B cell (primary cell): ENCODE data around the gene HSPA12B. TPM values are rescaled to one million over a fixed set of nuclear protein-coding genes. Genes with fewer than 3 reads are reported as not detected.

ENCODE experiments used
- ATAC-seq: fragments of 200-7000 bp; cut with Tn5 transposase; one replicate; pipeline ENCODE4 v1.10.0; 2021; ENCODE audit warnings: low read depth, mild to moderate bottlenecking, moderate number of reproducible peaks, moderate library complexity
- CTCF ChIA-PET: fragments of 350-600 bp; sonication (Branson Sonifier 250); formaldehyde crosslinking; loops from one replicate; lab custom pipeline; 2021; ENCODE audit warnings: antibody characterized with exemption, inconsistent platforms; lab: Charles Lee
- POLR2A ChIA-PET: fragments of 350-600 bp; sonication (Branson Sonifier 250); formaldehyde crosslinking; loops from one replicate; lab custom pipeline; 2021; ENCODE audit warnings: antibody characterized with exemption; lab: Charles Lee
- DNase-seq: peaks from one replicate; pipeline ENCODE4 v3.0.0; 2013
- H2AFZ ChIP-seq: 2 replicates; pipeline ENCODE4 v1.6.1; 2012; ENCODE audit warnings: mild to moderate bottlenecking, low read depth, low read length; ENCODE audit not compliant: insufficient read depth, poor library complexity, severe bottlenecking
- H3K27ac ChIP-seq, 2 donors: 1 replicate in 1 of 2; 2 replicates in 1 of 2; pipeline ENCODE4 v1.5.1; 2012 to 2013; ENCODE audit warnings: low read length in 2 of 2, mild to moderate bottlenecking in 2 of 2, moderate library complexity in 1 of 2
- H3K27me3 ChIP-seq, 4 experiments: fragments of 200-600 bp in 1 of 4; sonication (generic) in 1 of 4; replicated peaks in 1 of 4; 1 replicate in 2 of 4; 2 replicates in 2 of 4; pipeline versions ENCODE4 v1.6.1 to v1.7.0; 2013 to 2016; ENCODE audit warnings: low read length in 3 of 4, mild to moderate bottlenecking in 2 of 4, mixed read lengths in 1 of 4, moderate library complexity in 1 of 4; ENCODE audit not compliant: insufficient read depth in 4 of 4, control insufficient read depth in 3 of 4; ENCODE audit errors: control extremely low read depth in 1 of 4
- H3K36me3 ChIP-seq, 2 experiments: replicated peaks in 1 of 2; 1 replicate in 1 of 2; 2 replicates in 1 of 2; pipeline versions ENCODE4 v1.6.1 to v1.7.1; 2013; ENCODE audit warnings: low read length in 1 of 2; ENCODE audit not compliant: insufficient read depth in 2 of 2, control insufficient read depth in 1 of 2; ENCODE audit errors: control extremely low read depth in 1 of 2, extremely low read depth in 1 of 2
- H3K4me1 ChIP-seq, 2 donors: fragments of 200-600 bp in 1 of 2; sonication (generic) in 1 of 2; 1 replicate in 1 of 2; 2 replicates in 1 of 2; pipeline versions ENCODE4 v1.5.1 to v1.6.1; 2013 to 2017; ENCODE audit warnings: low read length in 2 of 2; ENCODE audit not compliant: control insufficient read depth in 2 of 2, insufficient read depth in 2 of 2
- H3K4me2 ChIP-seq: replicated peaks from 2 replicates; pipeline ENCODE3; 2012; ENCODE audit warnings: mild to moderate bottlenecking, low read depth, low read length; ENCODE audit not compliant: poor library complexity, severe bottlenecking
- H3K4me3 ChIP-seq, 5 experiments: fragments of 200-600 bp in 1 of 5; sonication (generic) in 1 of 5; 1 replicate in 3 of 5; 2 replicates in 2 of 5; pipeline versions ENCODE4 v1.5.1 to v1.7.0; 2011 to 2016; ENCODE audit warnings: low read length in 4 of 5, mild to moderate bottlenecking in 4 of 5, low read depth in 2 of 5, control low read depth in 1 of 5, moderate library complexity in 1 of 5; ENCODE audit not compliant: insufficient read depth in 1 of 5; ENCODE audit errors: control extremely low read depth in 1 of 5, extremely low read depth in 1 of 5
- H3K79me2 ChIP-seq: fragments of 200-600 bp; sonication (generic); one replicate; pipeline ENCODE4 v1.6.0; 2016; ENCODE audit warnings: low read length; ENCODE audit not compliant: control insufficient read depth, insufficient read depth
- H3K9ac ChIP-seq: fragments of 200-600 bp; sonication (generic); 2 replicates; pipeline ENCODE4 v1.6.1; 2017; ENCODE audit warnings: mild to moderate bottlenecking, low read length, moderate library complexity
- H3K9me3 ChIP-seq, 3 donors: one replicate each; pipeline versions ENCODE4 v1.6.1 to v1.7.1; 2013; ENCODE audit warnings: low read length in 2 of 3; ENCODE audit not compliant: control insufficient read depth in 2 of 3, insufficient read depth in 1 of 3; ENCODE audit errors: control extremely low read depth in 1 of 3
- H4K20me1 ChIP-seq: 2 replicates; pipeline ENCODE4 v1.6.0; 2012; ENCODE audit warnings: mild to moderate bottlenecking, low read length; ENCODE audit not compliant: insufficient read depth, control insufficient read depth, poor library complexity, severe bottlenecking
- H3K27ac Mint-ChIP-seq: one replicate; pipeline ENCODE4 v1.8.0; 2021; ENCODE audit warnings: mixed read lengths
- H3K27me3 Mint-ChIP-seq: one replicate; pipeline ENCODE4 v1.8.0; 2021; ENCODE audit warnings: mixed read lengths
- H3K4me1 Mint-ChIP-seq: one replicate; pipeline ENCODE4 v1.8.0; 2021; ENCODE audit warnings: mixed read lengths
- H3K4me3 Mint-ChIP-seq: one replicate; pipeline ENCODE4 v1.8.0; 2021; ENCODE audit warnings: mixed read lengths
- H3K9me3 Mint-ChIP-seq: one replicate; pipeline ENCODE4 v1.8.0; 2022; ENCODE audit warnings: mixed read lengths; ENCODE audit not compliant: insufficient read depth
- EZH2 ChIP-seq: IDR thresholded peaks from 2 replicates; pipeline ENCODE4 v1.6.1; 2012; ENCODE audit warnings: borderline replicate concordance, low read depth, mild to moderate bottlenecking, moderate library complexity, low read length; ENCODE audit not compliant: insufficient read depth, poor library complexity, severe bottlenecking
- WGBS: methylation state at CpG from one replicate; pipeline ENCODE4 v1.1.5; 2013; ENCODE audit warnings: missing lambda C conversion rate; ENCODE audit not compliant: insufficient coverage; 5-methylcytosine and 5-hydroxymethylcytosine counted together
- intact Hi-C: fragments of 100-400 bp; cut with micrococcal nuclease; formaldehyde crosslinking; loops from one replicate; pipeline ENCODE4 v1.10.0; 2022
- polyA plus RNA-seq: library from polyadenylated mRNA; depleted of rRNA; stranded (reverse); fragments of >200 nt; gene quantifications from 2 replicates; pipeline ENCODE4 v1.2.3, GENCODE V29; 2012
- total RNA-seq, 2 donors: library from RNA; stranded (reverse); fragments of 120-200 nt in 1 of 2; gene quantifications; 1 replicate in 1 of 2; 2 replicates in 1 of 2; pipeline versions ENCODE4 v1.2.3 to v1.2.4, GENCODE V29; 2013 to 2022
- TF ChIP-seq, protein P1 (sequence below): fragments of 200-600 bp; IDR thresholded peaks from one replicate; pipeline ENCODE4 v1.8.0; 2022; ENCODE audit warnings: antibody characterized with exemption, mild to moderate bottlenecking

The HSPA12B gene
- total and polyA plus RNA-seq, 2 donors (not counting 1 experiment from before 2014, with no cell fraction given), result not detected

DNA sequence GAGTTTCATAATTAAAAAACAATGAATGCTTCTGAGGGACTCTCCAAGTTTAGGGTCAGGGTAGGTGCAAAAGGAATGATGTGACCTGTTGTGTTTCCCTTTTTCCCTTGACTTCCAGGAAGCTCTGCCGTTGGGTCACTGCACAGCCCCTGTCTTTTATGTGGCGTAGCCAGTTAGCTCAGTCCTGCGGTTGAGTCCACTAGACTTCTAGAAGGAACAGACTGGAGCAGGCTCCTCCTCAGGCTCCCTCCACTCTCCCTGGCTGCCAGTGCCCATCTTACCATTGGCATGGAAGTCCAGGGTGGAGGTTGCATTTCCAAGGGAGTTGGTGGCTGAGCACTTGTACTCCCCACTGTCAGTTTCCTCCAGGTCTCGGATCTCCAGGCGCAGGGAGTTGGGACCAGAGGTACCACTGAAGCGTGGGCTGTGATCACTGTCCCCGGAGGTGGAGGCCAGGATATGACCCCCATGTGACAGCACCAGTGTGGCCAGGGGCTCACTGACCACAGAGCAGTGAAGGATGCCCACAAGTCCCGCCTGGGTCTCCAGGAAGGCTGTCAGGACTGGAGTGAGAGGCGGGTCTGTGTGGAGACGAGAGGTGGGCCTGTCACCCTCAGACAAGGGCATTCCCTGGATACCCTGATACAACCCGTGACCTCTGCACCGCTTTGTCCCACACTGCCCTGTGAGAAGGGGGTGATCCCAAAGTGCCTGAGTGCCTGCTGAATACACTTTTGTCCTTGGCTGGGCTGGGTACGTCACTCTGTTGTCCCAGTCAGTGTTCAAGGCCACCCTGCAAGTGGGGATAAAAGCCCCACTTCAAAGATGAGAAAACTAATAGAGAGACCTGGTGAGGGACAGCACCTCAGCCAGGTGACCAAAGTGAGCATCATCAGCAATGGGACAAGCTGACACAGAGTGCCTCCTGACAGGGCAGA lies 31.2 kb upstream of the HSPA12B start:
- Mint-ChIP-seq H3K9me3 (no peaks in the 10 kb centered on the region), H3K4me3 (no peak overlapping the region), H3K27me3 (peaks cover 3% of the 10 kb centered on the region), H3K4me1 (no peaks in the 10 kb centered on the region), H3K27ac (no peak overlapping the region)
- H2AFZ ChIP-seq, result no peak overlapping the region
- CTCF ChIA-PET, result interaction anchor here (0.7 to 0.9 kb wide), 2 partner anchors 9 to 1592 kb away, joined by 3 read pairs; no protein-coding TSS in a partner anchor
- no peaks in the 10 kb centered on the region for H3K4me1 ChIP-seq
- no peak overlapping the region for H3K9ac ChIP-seq
- H3K9me3 ChIP-seq, result peaks cover 0 to 10% (median 0%) of the 10 kb centered on the region in 3 donors
- no peaks in the 10 kb centered on the region for H3K27me3 ChIP-seq
- H3K4me2 ChIP-seq, result no peak overlapping the region
- no peaks in the 10 kb centered on the region for H3K79me2 ChIP-seq
- H3K4me3 ChIP-seq, result no peak overlapping the region
- WGBS, result 83% methylated on average over 11 of the region's 13 CpGs
- intact Hi-C loops, result no loop called here
- no peaks in the 10 kb centered on the region for H3K36me3 ChIP-seq
- DNase-seq (no peak), ATAC-seq (no peak)
- H3K27ac ChIP-seq, result no peak overlapping the region
- no peaks in the 10 kb centered on the region for H4K20me1 ChIP-seq
- POLR2A ChIA-PET, result no interaction called here
- TF ChIP-seq, protein P1, sequence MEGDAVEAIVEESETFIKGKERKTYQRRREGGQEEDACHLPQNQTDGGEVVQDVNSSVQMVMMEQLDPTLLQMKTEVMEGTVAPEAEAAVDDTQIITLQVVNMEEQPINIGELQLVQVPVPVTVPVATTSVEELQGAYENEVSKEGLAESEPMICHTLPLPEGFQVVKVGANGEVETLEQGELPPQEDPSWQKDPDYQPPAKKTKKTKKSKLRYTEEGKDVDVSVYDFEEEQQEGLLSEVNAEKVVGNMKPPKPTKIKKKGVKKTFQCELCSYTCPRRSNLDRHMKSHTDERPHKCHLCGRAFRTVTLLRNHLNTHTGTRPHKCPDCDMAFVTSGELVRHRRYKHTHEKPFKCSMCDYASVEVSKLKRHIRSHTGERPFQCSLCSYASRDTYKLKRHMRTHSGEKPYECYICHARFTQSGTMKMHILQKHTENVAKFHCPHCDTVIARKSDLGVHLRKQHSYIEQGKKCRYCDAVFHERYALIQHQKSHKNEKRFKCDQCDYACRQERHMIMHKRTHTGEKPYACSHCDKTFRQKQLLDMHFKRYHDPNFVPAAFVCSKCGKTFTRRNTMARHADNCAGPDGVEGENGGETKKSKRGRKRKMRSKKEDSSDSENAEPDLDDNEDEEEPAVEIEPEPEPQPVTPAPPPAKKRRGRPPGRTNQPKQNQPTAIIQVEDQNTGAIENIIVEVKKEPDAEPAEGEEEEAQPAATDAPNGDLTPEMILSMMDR, result no peak
- no peak for TF ChIP-seq EZH2
